Heart right ventricle (tissue), 16 donors: ENCODE measurements around the gene SRPK1. TPM values are rescaled to one million over a fixed set of nuclear protein-coding genes. Genes with fewer than 3 reads are reported as not detected.

Experiments
- ATAC-seq, 8 donors: fragments of 200-7000 bp; cut with Tn5 transposase; one replicate each; pipeline ENCODE4 v1.9.1; 2020; ENCODE audit warnings: mild to moderate bottlenecking in 8 of 8, moderate library complexity in 8 of 8, moderate number of reproducible peaks in 1 of 8
- DNase-seq, 2 donors: peaks; one replicate each; pipeline ENCODE4 v3.0.0-alpha.2; 2020
- H3K27ac ChIP-seq, 10 donors: fragments of 200-600 bp; sonication (generic) in 2 of 10; one replicate each; pipeline versions ENCODE4 v1.5.0 to v1.8.0; 2020 to 2022; ENCODE audit warnings: mild to moderate bottlenecking in 3 of 10
- H3K27me3 ChIP-seq, 7 donors: fragments of 200-600 bp; one replicate each; pipeline ENCODE4 v1.8.0; 2021 to 2022; ENCODE audit warnings: mild to moderate bottlenecking in 2 of 7
- H3K36me3 ChIP-seq, 9 donors: fragments of 200-600 bp; sonication (generic) in 1 of 9; one replicate each; pipeline versions ENCODE4 v1.5.0 to v1.8.0; 2020 to 2022; ENCODE audit warnings: mild to moderate bottlenecking in 2 of 9
- H3K4me1 ChIP-seq, 9 donors: fragments of 200-600 bp; sonication (generic) in 1 of 9; one replicate each; pipeline versions ENCODE4 v1.5.0 to v1.8.0; 2020 to 2022; ENCODE audit warnings: mild to moderate bottlenecking in 4 of 9
- H3K4me3 ChIP-seq, 10 donors: fragments of 200-600 bp; sonication (generic) in 2 of 10; one replicate each; pipeline versions ENCODE4 v1.5.0 to v1.8.0; 2020 to 2022; ENCODE audit warnings: mild to moderate bottlenecking in 7 of 10, moderate library complexity in 2 of 10
- H3K9me3 ChIP-seq, 11 donors: fragments of 200-600 bp in 10 of 11; sonication (generic) in 2 of 11; one replicate each; pipeline versions ENCODE4 v1.5.0 to v1.8.0; 2013 to 2022; ENCODE audit warnings: mild to moderate bottlenecking in 2 of 11, control low read depth in 1 of 11, moderate library complexity in 1 of 11
- CTCF ChIP-seq, 9 donors: fragments of 200-600 bp; sonication (generic) in 2 of 9; IDR thresholded peaks; one replicate each; pipeline versions ENCODE4 v1.5.0 to v1.8.0; 2021 to 2022; ENCODE audit warnings: antibody characterized with exemption in 9 of 9, mild to moderate bottlenecking in 5 of 9, moderate library complexity in 1 of 9
- WGBS, 2 donors: extraction: QIAGEN DNeasy Blood & Tissue Kit; methylation state at CpG; one replicate each; pipeline ENCODE4 v1.1.7; 2013; ENCODE audit warnings: inconsistent platforms in 1 of 2; 5-methylcytosine and 5-hydroxymethylcytosine counted together
- intact Hi-C, 10 donors: fragments of 100-400 bp; cut with DNase I; formaldehyde crosslinking; loops; one replicate each; pipeline versions ENCODE4 v1.11.1 to v1.14.2; 2022
- long read RNA-seq, 3 donors: library from polyadenylated mRNA; unstranded; transcript quantifications; one replicate each; pipeline ENCODE4 v2.0.0, GENCODE V29; 2020 to 2021
- polyA plus RNA-seq, 2 donors: library from polyadenylated mRNA; stranded (reverse); fragments of 200-250 nt; gene quantifications; one replicate each; pipeline ENCODE4 v1.2.3, GENCODE V29; 2013
- total RNA-seq, 10 donors: library from RNA; stranded (reverse); fragmentation: NEBNext Ultra II Directional in 3 of 10; extraction: Animal tissue kit (Norgen Biotek cat#: 25700) in 3 of 10; gene quantifications; one replicate each; pipeline versions ENCODE4 v1.2.1 to v1.2.4, GENCODE V29; 2021 to 2023
- donor health status: Arrhythmogenic right ventricular cardiomyopathy.
- donor health status: ischemic (EF 13 %, LVEDD 7.1; RV severe dilation, severe dysfunction).
- donor health status: healthy with polysubstance abuse.
- donor health status: DM: no; HTN: yes; CAD: no.
- donor health status: DM: no; HTN: no; CAD: no.
- donor health status: ischemic (EF 25% LVEDD 6.9; RV normal size, moderate dysfunction).
- donor health status: ischemic (EF 25% LVEDD 5.7; RV mildly dilated, moderate dysfunction).
- donor health status: healthy.
- donor health status: DM: yes; HTN: yes; CAD: no.
- donor health status: Ischemic cardiomyopathy.
- donor health status: ischemic (EF 35%, LVEDD 5.7; RV mildly dilated, moderate dysfunction).
- donor health status: nonischemic (EF 11% LVEDD 7.7; RV severe dilation, severe dysfunction).
- donor health status: DM: yes; HTN: yes; CAD: no.
- donor health status: PGD.
- donor health status: ischemic (EF 29% LVEDD 5.4; RV normal size, mild dysfunction).
- donor health status: nonischemic (EF 23%, LVEDD 6.1; RV moderate dilation, normal function).

SRPK1 gene
- total RNA-seq (10 to 100 TPM; 13.8 to 25.6 (median 17.8) TPM), polyA plus RNA-seq (1 to 10 TPM; 6.0 to 6.6 TPM)
- long read RNA-seq, donor 1, full-length matches to known transcripts = 24 of 32 reads
- long read RNA-seq, donor 1, partial matches to known transcripts = 5 of 32 reads
- long read RNA-seq, donor 1, other reads (novel, unspliced or antisense) = 3 of 32 reads
- long read RNA-seq, donor 2, full-length matches to known transcripts = 30 of 48 reads
- long read RNA-seq, donor 2, partial matches to known transcripts = 13 of 48 reads
- long read RNA-seq, donor 2, other reads (novel, unspliced or antisense) = 5 of 48 reads
- long read RNA-seq, donor 3, full-length matches to known transcripts = 15 of 31 reads
- long read RNA-seq, donor 3, partial matches to known transcripts = 9 of 31 reads
- long read RNA-seq, donor 3, other reads (novel, unspliced or antisense) = 7 of 31 reads

GRCh38 chr6:35920793-35921732 lies at the start of gene SRPK1:
TSS of gene SRPK1 (minus strand) at chr6:35921098. CDS start at chr6:35921056, 42 bp downstream.
- intact Hi-C loops = no loop called here
- H3K4me3 ChIP-seq = peak within 1 kb of the TSS; percentile 73 to 94 (median 85)
- DNase-seq (peak; percentile 87 to 92), ATAC-seq (peak; percentile 94 to 98 (median 98))
- peak within 1 kb of the TSS in 9 of 10 donors; percentile 49 to 92 (median 78) for H3K27ac ChIP-seq
- H3K27me3 ChIP-seq = no peaks in the 10 kb centered on the region
- H3K9me3 ChIP-seq = no peaks in the 10 kb centered on the region
- 0 to 1% methylated on average over 45 to 69 of the region's 69 CpGs for WGBS, 2 donors
- TF ChIP-seq CTCF (IDR thresholded peaks at IDR 0.05) = peak in 2 of 9 donors; percentile 8
- no peaks in the 10 kb centered on the region for H3K36me3 ChIP-seq
- H3K4me1 ChIP-seq = peaks cover 5 to 38% (median 29%) of the 10 kb centered on the region in 9 donors

DNA sequence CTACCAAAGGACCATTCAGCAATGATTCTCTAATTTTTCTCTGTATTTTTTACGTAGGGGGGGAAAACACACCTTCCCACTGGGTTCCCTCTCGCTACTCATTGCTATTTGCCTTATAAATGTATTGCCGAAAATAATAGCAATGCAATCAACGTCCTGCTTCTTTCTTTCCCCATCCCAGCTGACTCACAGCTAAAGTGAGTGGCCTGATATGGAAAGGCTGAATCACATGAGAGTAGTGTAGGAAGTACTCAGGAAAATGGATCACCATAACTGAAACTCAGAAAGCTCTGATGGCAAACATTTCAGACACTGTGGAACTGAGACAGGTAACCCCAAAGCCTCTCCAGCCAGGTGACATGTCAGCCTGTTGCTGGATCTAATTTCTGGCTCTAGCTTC lies 49.3 kb upstream of the SRPK1 start:
- intact Hi-C loops = no loop called here
- Histone ChIP-seq H3K27me3 (no peaks in the 10 kb centered on the region), H3K36me3 (no peaks in the 10 kb centered on the region), H3K4me3 (no peak overlapping the region), H3K4me1 (peaks cover 0 to 7% (median 0%) of the 10 kb centered on the region in 9 donors), H3K9me3 (no peaks in the 10 kb centered on the region), H3K27ac (no peak overlapping the region)
- WGBS, 2 donors = 79 to 84% methylated on average over 4 of the region's 4 CpGs
- ATAC-seq (peak in 1 of 8 donors; percentile 27), DNase-seq (no peak)
- no peak for TF ChIP-seq CTCF (IDR thresholded peaks at IDR 0.05)

- Histone ChIP-seq H3K4me3 (no peak overlapping the region), H3K27ac (no peak overlapping the region), H3K4me1 (peaks cover 0 to 7% (median 0%) of the 10 kb centered on the region in 9 donors), H3K36me3 (no peaks in the 10 kb centered on the region), H3K27me3 (no peaks in the 10 kb centered on the region), H3K9me3 (no peaks in the 10 kb centered on the region)
- intact Hi-C loops = no loop called here
- no peak for DNase-seq
- no peak for ATAC-seq
- TF ChIP-seq CTCF (IDR thresholded peaks at IDR 0.05) = no peak
These were observed 48.7 kb upstream of the SRPK1 start for GRCh38 chr6:35969646-35970045.

DNA sequence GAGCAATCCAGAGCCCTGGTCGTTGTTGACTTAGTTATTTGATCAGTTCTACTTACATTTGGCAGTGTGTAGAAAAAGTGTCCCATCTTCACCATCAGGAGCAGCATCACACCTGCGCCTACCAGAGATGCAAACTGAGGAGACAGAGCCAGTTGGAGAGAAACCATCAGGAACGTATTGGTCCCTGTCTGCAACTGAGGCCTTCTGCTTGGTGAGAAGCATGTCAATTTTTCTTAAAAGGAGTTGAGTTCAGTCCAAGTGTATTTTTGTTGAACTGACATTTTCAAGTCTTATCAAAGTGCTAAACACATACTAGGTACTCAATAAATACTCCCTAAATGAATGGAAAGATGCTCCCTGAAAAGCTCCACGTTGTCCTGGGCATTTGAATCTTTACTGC lies 47.9 kb upstream of the SRPK1 start:
- 87 to 89% methylated on average over 4 of the region's 4 CpGs for WGBS, 2 donors

More for the DNA sequence above, 47.9 kb upstream of the SRPK1 start:
- ATAC-seq (no peak), DNase-seq (no peak)
- Histone ChIP-seq H3K27ac (no peak overlapping the region), H3K4me1 (peaks cover 0 to 5% (median 0%) of the 10 kb centered on the region in 9 donors), H3K36me3 (no peaks in the 10 kb centered on the region), H3K4me3 (no peak overlapping the region), H3K9me3 (no peaks in the 10 kb centered on the region), H3K27me3 (no peaks in the 10 kb centered on the region)
- no peak for TF ChIP-seq CTCF (IDR thresholded peaks at IDR 0.05)
- intact Hi-C loops = no loop called here
